Central memory CD4-positive, alpha-beta T cell (primary cell): ENCODE results near the gene C18orf63.
"Not testable (repeated sequence)": the region's sequence is repeated elsewhere in the genome, so short reads cannot be mapped to it uniquely, and the experiment has no call there.

ENCODE experiments used
- DNase-seq: peaks from one replicate; pipeline ENCODE4 v3.0.0; 2022
- total RNA-seq, 3 experiments: gene quantifications; one replicate each; lab custom pipeline; 2026; lab: John Stamatoyannopoulos, UW

C18orf63 gene
- 0 reads per million in 3 experiments for total RNA-seq

- DNase-seq, result no peak
Observed at GRCh38 chr18:74315464-74316256, at the start of gene C18orf63. Gene C18orf63 (plus strand): TSS chr18:74315839. CDS start chr18:74317866, 2,027 bp downstream.

- DNase-seq, result no peak
Observed at GRCh38 chr18:74266161-74266560, 49.5 kb upstream of the C18orf63 start.

- DNase-seq, result no peak
Observed at GRCh38 chr18:74268175-74268574, 47.5 kb upstream of the C18orf63 start.

- no peak for DNase-seq
Observed at GRCh38 chr18:74268933-74269620, 46.6 kb upstream of the C18orf63 start.

GRCh38 chr18:74271635-74272034 is 44.0 kb upstream of the C18orf63 start:
- DNase-seq, result no peak

- DNase-seq, result no peak
Observed at GRCh38 chr18:74273394-74273793, 42.2 kb upstream of the C18orf63 start.

GRCh38 chr18:74274700-74275099 is 40.9 kb upstream of the C18orf63 start:
- DNase-seq, result no peak

GRCh38 chr18:74275736-74276135 is 39.9 kb upstream of the C18orf63 start:
- DNase-seq, result no peak

- no peak for DNase-seq
Observed at GRCh38 chr18:74276609-74277008, 39.0 kb upstream of the C18orf63 start.

GRCh38 chr18:74277296-74277695 is 38.3 kb upstream of the C18orf63 start:
- no peak for DNase-seq

GRCh38 chr18:74278058-74278457 is 37.6 kb upstream of the C18orf63 start:
- DNase-seq, result no peak

- no peak for DNase-seq
Observed at GRCh38 chr18:74278983-74279382, 36.7 kb upstream of the C18orf63 start.

- DNase-seq, result no peak
Observed at GRCh38 chr18:74281011-74281979, 34.3 kb upstream of the C18orf63 start.

GRCh38 chr18:74281980-74282754 is 33.5 kb upstream of the C18orf63 start:
- DNase-seq, result no peak

- no peak for DNase-seq
Observed at GRCh38 chr18:74282755-74283554, 32.7 kb upstream of the C18orf63 start.

GRCh38 chr18:74283646-74284045 is 32.0 kb upstream of the C18orf63 start:
- DNase-seq, result no peak

GRCh38 chr18:74284191-74284979 is 31.3 kb upstream of the C18orf63 start:
- no peak for DNase-seq

- DNase-seq, result no peak
Observed at GRCh38 chr18:74284980-74285355, 30.7 kb upstream of the C18orf63 start.

GRCh38 chr18:74285583-74285982 is 30.1 kb upstream of the C18orf63 start:
- not testable (repeated sequence) for DNase-seq

- no peak for DNase-seq
Observed at GRCh38 chr18:74286106-74286855, 29.4 kb upstream of the C18orf63 start.
